Fibroblast of skin of back (primary cell): Measurements from ENCODE around the gene OR5D18. TPM values are rescaled to one million over a fixed set of nuclear protein-coding genes. Genes with fewer than 3 reads are reported as not detected.
"Not testable (repeated sequence)": the region's sequence is repeated elsewhere in the genome, so short reads cannot be mapped to it uniquely, and the experiment has no call there.

Experiments used
- DNase-seq: peaks from one replicate; pipeline ENCODE4 v3.0.0-alpha.2; 2013
- polyA plus RNA-seq, 2 experiments: library from polyadenylated mRNA; unstranded; fragments of 120-200 nt; gene quantifications; one replicate each; pipeline ENCODE4 v1.2.1, GENCODE V29; 2013; ENCODE audit not compliant: insufficient read length in 2 of 2

Gene OR5D18
- polyA plus RNA-seq (2013, experiment 1 of 2; ENCODE audit: insufficient read length): not detected
- not detected for polyA plus RNA-seq (2013, experiment 2 of 2; ENCODE audit: insufficient read length)

DNA sequence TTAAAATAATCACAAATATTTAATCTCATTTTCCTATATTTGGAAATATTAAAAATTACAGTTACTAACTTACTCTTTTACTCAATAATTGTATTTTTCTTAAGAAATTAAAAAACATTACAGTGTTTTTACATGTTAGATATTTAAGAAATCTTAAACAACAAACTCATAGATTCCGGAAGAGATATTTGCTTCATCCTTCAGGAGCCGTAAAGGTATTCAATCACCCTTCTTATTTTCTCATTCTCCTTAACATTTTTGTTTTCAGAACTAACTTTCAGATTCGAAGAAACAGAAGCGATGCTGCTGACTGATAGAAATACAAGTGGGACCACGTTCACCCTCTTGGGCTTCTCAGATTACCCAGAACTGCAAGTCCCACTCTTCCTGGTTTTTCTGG lies at the start of gene OR5D18:
TSS of gene OR5D18 (plus strand) at position 301 of the 400 bp plus-strand sequence. CDS start at position 301, 0 bp downstream.
- DNase-seq: no peak

DNA sequence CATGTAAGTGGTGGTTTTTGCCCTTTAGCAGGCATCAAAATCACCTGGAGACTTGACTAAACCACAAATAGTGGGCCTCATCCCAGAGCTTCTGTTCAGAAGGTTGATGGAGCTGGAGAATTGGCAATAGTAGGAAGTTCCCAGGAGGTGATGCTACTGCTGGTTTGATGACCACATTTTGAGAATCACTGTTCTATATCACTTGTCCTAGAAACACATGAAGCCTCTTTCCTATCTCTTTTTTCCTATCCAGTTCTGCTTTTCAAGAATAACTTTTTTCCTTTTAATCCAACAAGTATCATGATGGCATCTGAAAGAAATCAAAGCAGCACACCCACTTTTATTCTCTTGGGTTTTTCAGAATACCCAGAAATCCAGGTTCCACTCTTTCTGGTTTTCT lies 46.3 kb upstream of the OR5D18 start, which contains the start of gene OR5D13:
TSS of gene OR5D13 (plus strand) at position 301 of the 400 bp plus-strand sequence. CDS start at position 301, 0 bp downstream.
- DNase-seq: no peak

DNA sequence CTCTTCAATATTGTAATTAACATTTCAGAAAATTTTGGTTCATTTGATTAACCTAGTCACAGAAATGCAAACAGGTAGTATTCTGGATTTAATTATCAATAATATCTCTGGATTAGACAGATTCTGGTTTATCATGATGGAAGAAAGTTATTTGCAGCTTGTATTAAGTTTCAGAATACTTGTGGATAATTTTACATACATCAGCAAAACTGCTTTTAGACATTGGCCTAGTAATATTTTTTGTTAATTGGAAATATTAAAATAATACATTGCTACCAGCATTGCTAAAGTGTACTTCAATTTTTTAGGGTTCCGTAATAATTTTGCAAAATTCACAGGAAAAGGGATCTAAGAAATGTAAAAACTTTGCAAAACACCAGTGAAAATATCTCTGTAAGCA lies 27.8 kb upstream of the OR5D18 start:
- DNase-seq: no peak

DNA sequence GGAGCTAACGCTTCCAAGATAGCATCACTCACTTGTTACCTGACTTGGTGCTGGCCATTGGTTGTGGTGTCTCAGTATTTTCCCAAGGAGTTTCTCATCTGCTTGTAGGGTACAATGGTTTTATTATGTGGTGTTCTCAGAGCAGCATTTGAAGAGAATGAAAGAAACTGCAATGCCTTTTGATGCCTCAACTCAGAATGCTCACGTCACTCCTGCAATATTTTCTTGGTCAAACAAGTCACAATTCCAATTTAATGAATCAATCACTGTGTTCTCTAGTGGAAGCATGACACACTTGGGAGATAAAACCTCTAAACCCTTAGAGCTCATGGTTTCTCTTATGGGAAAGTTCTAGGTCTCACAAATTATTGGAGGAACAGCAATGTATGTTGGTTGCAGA lies 26.1 kb upstream of the OR5D18 start:
- no peak for DNase-seq

DNA sequence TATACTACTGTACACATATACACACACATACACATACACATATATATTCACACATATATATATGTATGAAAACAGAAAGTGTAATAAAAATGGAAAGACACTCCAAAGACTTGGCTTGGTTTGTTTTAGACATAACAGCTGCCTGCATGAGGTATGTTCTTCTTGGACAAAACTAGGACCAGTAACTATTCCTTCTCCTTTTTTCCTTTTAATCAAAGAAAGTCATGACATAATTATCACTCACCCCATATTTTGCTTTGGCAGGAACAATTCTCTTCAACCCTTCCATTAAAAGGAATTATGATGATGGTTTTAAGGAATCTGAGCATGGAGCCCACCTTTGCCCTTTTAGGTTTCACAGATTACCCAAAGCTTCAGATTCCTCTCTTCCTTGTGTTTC lies 24.2 kb upstream of the OR5D18 start, which contains the start of gene OR5D14:
TSS of gene OR5D14 (plus strand) at position 301 of the 400 bp plus-strand sequence. CDS start at position 301, 0 bp downstream.
- DNase-seq: no peak

DNA sequence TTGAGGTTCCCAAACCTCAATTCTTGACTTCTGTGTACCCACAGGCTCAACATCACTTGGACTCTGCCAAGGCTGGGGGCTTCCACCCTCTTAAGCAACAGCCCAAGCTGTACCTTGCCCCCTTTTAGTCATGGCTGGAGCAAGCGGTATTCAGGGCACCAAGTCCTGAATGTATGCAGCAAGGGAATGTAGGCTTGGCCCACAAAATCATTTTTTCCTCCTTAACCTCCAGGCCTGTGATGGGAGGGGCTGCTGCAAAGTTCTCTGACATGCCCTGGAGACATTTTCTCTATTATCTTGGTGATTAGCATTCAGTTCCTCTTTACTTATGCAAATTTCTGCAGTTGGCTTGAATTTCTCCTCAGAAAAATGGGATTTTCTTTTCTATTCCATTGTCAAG lies 13.2 kb upstream of the OR5D18 start:
- no peak for DNase-seq

DNA sequence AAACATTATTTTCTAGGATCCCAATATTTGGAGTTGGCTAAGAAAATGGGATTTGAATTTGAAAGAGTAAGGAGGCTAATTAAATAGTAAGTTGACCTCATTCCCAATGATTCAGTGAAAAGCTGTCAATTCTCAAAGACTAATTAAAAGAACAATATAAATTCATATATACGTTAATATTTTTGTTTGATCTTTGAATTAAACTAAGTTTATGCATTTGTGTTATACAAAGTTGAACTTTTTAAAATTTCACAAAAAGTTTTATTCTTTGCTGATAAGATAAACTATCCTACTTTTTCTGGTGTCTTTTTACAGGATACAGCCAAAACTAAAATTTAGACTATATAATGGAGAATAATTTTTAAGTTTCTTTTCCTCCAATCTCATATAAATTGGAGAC lies 8.4 kb upstream of the OR5D18 start, which contains the start of gene OR5L1:
TSS of gene OR5L1 (plus strand) at position 301 of the 400 bp plus-strand sequence. CDS start 100 bp downstream, outside the sequence.
- no peak for DNase-seq

DNA sequence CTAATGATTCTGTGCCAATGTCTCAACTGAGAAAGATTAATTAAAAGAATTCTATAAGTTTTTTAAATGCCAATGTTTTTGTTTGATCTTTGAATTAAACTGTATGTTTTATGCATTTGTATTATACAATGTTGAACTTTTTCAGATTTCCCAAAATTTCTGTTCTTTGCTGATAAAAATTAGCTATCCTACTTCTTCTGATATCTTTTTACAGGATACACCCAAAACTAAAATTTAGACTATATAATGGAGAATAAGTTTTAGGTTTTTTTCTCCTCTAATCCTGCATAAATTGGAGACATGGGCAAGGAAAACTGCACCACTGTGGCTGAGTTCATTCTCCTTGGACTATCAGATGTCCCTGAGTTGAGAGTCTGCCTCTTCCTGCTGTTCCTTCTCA lies 7.5 kb downstream of the OR5D18 start, which contains the start of gene OR5L2:
TSS of gene OR5L2 (plus strand) at position 301 of the 400 bp plus-strand sequence. CDS start at position 301, 0 bp downstream.
- DNase-seq: no peak

DNA sequence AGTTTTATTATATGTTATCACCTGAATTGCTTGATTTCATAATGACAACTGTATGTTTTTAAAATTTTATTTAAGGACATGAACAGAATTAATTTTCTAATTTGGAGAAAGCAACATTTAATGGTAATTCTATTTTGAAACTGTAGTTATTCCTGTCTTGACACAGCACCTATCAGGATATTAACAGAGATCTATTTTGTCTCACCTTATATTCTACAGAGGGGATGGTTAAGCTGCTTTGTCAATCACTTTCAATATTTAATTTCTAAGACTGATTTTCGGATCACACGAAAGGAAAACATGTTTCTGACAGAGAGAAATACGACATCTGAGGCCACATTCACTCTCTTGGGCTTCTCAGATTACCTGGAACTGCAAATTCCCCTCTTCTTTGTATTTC lies 19.0 kb downstream of the OR5D18 start, which contains the start of gene OR5D16:
TSS of gene OR5D16 (plus strand) at position 301 of the 400 bp plus-strand sequence. CDS start at position 301, 0 bp downstream.
- no peak for DNase-seq

DNA sequence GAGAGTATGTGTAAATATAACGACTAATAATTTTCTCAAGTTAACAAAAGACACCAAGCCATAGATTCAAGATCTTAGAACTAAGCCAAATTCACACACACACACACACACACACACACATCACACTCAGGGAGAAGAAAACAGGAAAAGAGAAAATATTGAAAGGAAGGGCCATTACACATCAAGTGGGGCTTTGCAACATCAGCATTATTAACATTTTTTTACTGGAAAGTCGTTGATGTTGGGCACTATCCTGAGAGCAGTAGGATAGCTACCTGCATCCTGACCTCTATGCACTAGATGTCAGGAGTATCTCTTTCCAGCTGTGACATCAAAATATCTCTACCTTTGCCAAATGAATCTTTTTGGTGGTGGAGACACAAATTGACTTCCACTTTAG lies 28.0 kb downstream of the OR5D18 start:
- no peak for DNase-seq

DNA sequence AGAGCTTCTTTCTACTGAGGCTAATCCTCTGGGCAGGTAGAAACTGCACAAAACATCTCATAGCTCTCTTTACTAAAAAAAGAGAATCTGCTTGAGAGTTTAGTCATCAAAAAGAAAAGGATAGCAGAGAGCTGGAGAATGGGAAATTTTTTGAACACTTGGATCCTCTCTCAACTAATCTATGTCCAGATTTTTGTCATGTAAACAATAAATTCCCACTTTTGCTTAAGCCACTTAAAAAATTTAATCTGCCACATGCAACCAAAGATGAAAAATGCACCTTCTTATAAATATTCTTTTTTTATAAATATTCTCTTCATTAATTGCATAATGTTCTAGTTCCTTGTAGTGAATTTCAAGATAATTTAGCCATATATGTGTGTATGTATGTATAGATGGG lies 29.6 kb downstream of the OR5D18 start:
- no peak for DNase-seq

DNA sequence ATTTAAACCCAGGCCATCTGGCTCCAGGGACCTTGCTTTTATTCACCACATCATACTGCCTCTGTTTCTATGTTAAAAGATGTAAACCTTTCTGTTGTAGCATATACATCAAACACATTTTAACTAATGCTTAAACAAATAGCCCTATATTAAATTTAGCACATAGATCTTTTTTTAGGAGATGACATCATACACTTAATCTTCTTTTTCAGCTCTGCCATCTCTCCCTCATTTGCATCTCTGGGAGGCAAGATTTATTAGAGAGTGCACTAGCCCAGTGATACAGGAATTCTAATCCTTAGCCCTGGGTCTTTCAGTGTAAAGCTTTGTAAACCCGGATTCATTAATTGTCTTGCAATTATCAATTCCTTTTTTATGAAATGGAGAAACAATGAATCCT lies 32.7 kb downstream of the OR5D18 start:
- no peak for DNase-seq

DNA sequence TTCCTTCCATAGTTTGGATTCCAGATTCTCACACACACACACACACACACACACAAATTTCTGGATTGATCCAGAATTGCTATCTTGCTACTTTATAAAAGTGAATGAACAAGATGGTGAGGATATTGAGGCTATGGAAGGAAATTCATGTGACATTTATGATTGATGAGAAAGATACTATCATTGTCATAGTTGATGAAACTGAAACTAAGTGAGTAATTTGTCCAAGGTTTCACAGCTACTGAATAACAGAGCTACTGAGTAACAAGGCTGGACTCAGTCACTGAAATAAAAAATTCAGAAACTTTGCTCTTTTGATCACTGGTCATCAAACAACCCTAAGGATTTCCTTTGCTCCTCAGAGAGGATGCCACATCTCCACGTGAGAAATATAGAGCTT lies 35.3 kb downstream of the OR5D18 start:
- no peak for DNase-seq

DNA sequence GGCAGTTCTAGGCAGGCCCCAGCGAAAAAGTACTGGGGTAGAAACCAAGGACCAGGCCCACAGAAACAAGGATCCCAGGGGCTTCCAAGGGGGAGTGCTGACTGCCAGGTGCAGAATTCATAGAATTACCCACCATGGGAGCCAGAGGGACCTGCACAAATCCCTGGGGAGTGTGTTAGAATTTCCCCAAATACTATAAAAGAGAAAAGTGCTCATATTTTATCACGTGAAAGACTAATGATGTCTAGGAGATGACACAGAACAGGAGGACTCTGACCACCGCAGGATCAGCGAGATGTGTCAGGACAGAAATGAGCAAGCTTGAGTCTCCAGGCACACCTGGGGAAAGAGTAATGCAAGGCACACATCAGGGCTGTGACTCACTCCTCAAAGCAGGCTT lies 47.9 kb downstream of the OR5D18 start:
- not testable (repeated sequence) for DNase-seq
